Measurements from ENCODE around the gene LORICRIN.

- TF ChIP-seq CTCF (IDR thresholded peaks at IDR 0.05) (no peak), POLR2A (IDR thresholded peaks at IDR 0.05; ENCODE audit: low read depth) (no peak)
These were observed 21.0 kb upstream of the LORICRIN start for GRCh38 chr1:153238527-153238926.
